GM11168 (cell line): ENCODE results near the gene IKZF1.

Experiments
- in situ Hi-C: fragments of 300-500 bp; cut with MboI; formaldehyde crosslinking; loops from one replicate; pipeline ENCODE4 v1.12.0; 2022; ENCODE audit warnings: low sequenced_read_pairs; ENCODE audit not compliant: unreplicated experiment

IKZF1 gene

DNA sequence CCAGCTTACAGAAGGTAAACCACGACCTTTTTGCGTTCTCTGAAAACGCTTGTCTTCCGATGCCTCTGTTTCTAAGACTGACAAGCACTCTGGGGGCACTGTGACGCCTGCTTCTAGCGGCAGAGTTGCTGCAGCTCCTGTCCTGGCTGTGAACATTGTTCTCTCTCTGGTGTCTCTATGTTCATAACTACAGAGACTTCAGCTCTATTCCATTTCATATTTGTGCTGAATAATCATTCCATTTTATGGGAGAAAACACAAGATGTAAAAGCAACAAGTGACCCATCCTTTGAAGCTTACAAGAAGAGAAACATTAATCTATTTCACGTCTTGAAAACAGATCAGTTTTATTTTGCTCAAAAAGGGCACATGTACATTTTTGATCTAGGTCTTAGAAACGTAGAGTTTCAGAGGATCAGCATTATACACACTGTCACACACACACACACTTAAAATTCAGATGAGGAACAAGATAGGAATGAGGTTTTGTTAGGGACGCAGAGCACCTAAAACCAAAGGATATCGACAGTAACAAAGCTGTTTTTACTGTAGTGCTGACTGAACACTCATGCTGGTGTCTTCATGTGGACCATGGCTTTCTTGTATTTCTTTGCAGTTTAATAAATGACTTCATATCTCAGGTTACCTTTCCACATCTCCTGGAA lies 3.0 kb downstream of the IKZF1 start:
- in situ Hi-C loops: no loop called here

DNA sequence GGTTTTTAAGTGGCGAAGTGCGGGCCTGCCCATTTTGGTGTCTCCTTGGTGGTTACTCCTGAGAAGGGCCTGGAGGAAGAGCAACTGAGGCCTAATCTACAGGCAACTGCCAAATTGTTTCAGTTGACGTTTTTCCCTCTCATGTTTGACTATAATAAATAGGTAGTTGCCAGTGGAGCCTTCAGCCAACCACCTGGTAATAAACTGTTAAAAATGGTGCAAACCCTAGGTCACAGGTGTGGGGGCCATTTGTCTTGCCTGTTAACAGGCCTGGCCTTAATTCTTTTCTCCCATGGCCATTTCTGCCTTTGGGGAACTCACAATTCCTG lies 3.7 kb downstream of the IKZF1 start:
- in situ Hi-C loops: no loop called here

DNA sequence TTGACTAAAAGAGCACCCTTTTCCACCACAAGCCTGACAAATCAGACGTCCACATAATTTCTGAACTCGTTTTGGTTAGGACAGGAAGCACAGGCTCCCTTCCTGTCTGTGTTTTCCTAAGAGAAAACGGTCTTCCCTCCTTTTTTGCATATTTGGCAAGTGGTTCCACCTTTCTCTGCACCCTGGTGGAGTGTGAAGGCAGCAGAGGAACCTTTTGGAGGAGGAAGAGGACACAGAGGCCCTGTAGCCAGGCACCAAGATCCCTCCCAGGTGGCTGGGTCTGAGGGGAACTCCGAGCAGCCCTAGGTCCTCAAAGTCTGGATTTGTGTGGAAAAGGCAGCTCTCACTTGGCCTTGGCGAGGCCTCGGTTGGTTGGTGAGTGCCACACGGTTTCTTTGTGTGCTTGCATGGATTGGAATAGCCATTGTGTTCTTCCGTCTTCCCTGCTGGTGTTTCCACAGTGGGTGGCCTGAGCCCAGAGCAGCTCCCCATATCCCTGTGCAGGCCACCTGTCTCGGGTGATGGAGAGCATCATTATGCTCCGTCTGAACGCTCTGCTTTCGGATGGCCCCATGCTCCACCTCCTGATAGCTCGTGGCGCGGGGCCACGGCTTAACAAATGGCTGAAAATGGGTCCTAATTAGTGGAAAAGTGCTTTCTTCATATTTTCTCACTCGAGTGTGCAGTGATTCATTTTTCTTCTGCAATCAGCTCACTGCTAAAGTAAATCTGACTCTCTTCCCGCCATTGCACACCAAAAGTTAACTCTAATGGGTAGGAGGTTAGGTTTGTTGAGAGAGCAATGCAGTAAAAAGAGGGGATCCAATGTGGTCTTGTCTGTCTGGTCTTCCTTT lies 4.2 kb downstream of the IKZF1 start:
- in situ Hi-C loops: no loop called here

DNA sequence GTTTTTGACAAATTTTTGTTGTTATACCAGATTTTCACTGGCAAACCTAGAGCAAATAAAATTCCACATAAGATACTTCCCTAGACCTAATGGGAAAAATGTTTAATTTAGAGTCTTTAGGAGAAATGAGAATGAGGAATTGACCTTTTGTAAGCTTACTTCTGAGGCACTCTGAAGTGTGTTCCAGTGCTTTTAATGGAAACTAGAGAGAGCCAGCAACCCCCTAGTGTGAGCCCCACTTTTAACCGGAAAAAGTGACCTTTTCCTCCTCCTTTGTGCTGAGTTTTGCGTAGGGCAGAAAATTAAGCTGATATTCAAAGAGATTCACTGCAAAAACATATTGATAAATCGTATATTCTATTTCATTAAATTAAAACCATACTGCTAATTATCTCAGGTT lies 5.2 kb downstream of the IKZF1 start:
- in situ Hi-C loops: no loop called here

DNA sequence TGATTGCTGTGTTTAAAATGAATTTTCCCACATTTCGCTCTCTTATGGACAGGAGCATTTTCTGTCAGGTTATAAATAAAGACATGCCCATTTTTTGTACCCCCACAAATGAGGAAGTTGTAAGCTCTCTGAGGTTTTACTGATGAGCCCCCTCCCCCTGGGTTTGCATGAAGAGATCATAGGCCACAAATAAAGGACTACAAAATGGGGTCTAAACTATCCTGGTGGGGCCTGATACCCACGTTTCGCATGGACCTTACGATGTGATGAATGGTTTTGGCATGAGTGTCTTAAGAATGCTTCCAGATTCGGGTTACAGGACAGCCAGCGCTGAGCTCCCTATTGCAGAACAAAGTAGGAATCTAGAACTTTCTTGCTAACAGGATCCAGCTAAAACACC lies 5.8 kb downstream of the IKZF1 start:
- in situ Hi-C loops: no loop called here

DNA sequence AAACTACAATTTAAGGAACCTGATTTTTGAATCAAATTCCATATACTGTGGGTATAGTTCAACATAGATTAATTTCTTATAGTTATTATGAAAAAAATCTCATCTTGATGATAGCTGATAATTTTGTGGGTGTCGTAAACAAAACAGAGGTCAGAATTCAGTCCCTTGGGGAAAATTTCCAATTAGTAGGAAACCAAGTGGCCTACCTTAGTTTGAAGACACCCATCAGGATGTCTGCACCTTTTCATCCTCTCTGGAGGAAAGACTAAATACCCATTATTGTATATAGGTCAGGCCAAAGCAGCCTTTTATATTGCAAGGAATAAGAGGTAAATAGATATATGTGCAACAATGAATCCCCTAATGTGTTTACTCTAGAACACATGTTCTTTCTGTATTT lies 6.4 kb downstream of the IKZF1 start:
- in situ Hi-C loops: no loop called here

DNA sequence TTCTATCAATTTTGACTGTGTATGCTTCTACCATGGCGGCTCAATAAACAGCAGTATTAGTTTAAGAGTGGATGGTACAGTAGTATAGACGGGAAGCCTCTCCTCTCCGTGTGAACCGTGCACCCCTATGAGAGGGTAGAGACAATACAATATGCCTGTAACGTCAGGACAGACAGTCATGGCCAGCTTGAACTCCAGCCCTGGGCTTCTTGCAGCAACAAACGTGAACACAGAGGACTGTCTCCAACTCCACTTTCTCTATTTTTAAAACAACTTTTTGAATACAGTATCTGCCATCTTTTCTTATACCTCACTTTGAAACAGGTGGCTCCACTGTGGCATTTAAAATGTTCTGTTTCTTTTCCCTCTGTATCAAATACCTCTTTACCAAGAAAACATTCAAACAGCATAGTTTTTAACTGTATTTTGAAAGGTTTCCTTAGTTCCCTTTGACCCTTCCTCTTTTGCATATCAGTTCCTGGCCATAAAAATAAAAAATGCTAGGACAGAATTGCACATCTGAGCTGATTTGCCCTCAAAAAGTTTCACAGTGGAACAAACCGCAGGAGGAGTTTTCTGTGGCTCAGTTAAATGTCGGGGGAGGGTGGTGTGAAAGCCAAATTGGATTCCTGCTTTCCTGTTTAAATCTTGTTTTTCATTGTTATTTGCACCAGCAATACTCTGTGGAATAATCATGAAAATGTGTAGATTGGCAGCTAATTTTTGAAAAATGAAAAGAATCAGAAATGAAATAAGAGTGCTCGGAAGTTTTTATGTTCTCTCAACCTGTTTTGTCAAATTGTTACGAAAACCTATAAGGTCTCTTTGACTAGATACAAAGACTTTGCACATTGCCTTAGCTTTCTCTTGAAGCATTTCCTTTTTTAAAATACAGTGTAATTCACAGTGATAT lies 8.0 kb downstream of the IKZF1 start:
- in situ Hi-C loops: no loop called here

DNA sequence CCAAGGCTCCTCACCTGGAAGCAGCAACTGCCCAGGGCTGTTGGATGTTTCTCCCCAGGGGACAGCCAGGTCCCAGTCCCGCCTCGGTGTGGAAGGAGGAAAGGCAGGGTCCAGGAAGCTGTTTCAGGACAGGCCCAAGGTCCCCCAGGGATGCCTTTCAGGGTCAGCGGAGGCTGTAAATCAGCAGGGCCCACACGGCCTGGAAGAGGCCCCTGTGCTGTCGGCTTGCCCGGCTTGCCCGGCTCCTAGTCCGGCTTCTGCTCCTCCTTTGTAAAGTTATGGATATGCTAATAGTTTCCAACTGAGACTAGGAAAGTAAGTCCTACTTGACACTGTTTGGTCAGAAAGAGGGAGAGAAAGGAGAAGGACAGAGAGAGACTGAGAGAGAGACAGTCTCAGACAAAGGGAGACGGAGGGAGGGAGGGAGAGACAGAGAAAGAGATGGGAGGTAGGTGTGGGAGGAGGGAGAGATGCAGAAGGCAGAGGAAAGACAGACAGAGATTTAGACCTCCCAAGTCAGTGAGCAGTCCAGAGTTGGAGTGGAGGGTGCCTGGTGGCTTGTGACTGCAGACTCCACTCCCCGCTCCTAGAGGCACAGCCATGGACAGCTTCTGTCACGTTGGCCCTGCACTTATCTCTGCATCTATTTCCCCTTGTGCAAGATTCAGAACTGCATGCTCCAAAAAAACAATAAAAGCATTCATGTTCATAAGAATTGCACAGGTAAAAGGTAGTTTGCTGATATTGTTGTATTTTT lies 10.5 kb downstream of the IKZF1 start:
- in situ Hi-C loops: no loop called here

DNA sequence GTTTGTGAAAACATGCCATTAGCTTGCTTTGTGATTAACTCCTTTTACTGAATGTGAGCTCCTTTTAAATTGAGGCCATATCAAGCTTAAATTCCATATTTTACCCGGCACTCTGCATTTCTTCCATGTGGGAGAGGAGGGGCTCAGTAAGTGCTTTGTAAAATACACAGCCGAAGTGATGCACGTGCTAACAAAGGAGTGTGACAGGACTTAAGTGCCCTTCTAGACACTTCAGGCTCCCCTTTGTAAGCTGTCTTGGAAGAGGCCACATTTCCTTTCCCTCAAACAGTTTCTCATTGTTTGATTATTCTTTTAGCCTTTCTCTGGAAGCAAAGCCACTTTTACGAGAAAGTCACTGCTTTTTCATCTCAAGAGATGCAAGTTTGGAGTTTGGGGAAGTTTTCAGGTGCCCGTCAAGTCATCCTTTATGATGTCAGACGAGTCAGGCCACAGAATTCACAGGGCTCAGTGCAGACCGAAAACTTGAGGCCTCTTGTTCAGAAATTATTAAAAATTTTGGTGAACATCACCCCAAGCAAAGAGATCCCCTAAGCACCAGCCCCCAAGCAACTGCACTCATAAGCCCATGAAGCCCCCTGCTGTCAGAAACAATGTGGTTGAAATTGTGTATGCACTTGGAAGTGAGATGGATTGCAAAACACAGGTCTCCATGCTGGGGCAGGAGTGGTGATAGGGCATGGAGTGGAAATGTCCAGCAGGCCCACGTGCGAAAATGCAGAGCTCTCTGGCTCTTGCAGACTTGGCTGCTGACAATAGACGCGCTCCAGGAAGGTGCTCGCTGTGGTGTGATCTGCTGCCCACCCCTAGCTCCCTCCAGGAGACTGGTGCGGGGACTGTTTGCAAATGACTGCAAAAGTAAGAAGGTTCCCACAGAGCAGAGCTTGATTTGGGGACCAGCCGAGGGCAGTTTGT lies 11.5 kb downstream of the IKZF1 start:
- in situ Hi-C loops: no loop called here

DNA sequence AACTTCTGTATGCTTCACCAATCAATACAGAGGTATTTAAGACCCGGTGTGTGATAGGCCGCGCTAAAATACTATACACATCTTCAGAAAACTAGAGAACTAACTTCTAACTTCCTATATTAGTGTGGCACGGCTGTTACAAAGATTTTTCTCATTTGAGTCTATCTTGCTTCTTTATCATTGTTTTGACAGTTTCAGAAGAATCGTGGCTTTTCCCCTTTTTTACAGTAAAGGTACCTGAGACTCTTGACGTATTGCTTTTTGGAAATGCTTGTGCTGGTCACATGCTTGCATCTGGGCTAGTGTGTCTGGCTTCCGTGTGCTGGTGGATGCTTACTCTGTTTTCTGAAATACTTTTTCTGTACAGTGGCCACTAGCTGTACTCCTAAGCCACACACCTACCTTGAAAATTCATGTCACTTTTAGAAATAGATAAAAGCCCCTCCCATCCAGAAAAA lies 12.7 kb downstream of the IKZF1 start:
- in situ Hi-C loops: no loop called here

DNA sequence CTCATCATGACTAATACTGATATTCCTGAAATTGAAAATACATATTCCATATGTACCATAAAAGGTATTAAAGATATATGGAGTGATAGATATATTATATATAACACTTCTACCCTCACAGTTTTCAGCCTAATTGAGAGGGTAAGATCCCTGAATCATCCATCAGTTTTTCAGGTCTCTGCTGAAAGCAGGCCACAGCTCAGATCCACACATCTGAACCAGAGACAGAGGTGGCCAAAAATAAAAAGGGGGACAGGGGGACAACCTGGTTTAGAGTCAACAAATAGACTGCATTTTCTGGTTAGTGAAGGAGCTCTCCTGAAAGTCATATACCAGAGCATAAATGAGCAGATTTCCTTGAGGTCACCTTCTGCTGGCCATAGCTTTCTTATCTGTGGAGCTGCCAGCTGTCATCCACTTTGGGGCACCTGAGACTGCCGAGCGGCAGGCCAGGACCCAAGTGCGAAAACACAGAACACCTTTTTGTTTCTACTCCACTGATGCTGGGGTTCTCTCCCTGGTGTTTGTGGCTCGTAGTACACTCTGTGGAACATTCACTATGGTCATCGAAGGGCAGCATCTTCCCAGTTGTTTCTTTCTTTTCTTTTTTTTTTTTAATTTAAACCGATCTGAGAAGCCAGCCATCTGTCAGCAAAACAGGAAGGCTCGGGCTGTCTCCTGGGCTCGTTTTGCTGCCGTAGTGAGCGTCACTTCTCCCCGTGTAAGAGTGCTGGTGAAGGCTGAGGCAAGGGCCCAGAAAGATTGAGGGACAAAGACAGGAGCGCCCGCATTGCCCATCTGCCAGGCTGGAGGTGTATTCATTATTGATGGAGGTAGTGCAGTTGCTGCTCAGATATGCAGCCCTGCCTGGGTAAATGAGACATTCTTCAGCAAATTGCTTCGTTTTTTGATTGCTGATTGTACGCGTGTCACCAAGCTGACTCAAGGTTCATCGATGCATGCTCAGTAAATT lies 13.5 kb downstream of the IKZF1 start:
- in situ Hi-C loops: no loop called here

DNA sequence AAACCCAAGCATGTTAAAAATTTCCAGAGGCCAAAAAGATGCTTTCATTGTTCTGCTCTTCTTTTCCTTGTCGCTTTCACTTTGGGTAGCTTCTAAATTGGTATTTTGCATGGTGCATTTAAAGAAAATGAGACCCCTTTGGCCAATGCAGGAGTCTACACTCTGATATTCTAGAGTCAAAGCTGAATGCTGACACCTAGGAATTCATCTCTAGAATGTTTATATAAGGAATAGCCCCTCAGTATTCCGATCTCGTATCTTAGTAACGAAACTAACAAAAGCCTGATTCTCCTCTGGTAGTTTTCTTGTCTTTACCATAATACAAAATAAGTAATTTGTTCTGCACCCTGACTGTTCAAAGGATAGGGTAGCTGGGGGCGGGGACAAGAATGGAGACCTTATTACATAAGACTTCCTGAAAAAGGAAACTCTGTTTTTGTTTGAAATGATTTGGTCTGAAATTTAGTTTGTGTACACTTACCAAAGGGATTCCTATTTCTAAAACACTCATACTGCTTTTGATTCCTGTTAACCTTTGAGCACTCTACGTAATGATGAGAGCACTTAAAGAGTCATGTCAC lies 17.1 kb downstream of the IKZF1 start:
- in situ Hi-C loops: loop anchor here (5.0 kb wide), 1 partner anchor 101 kb away; no protein-coding TSS in a partner anchor

DNA sequence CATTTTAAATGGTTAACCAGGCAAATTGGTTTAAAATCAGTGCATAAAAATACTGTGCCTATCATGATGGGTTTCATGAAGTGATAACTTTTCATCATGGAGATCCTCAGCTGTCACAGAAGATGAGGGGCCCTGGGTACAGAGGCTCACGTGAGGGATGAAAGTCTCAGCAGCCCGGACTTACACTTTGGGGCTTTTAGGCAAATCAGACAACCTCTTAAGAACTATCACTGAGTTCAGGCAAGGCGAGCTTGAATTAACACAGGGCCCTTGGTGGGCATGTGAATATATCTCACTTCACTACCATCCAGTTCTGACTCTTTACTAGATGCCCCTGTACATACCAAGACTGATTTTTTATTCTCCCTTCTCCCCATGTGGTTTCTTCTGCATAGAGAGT lies 19.6 kb downstream of the IKZF1 start:
- in situ Hi-C loops: loop anchor here (5.0 kb wide), 1 partner anchor 98 kb away; no protein-coding TSS in a partner anchor

DNA sequence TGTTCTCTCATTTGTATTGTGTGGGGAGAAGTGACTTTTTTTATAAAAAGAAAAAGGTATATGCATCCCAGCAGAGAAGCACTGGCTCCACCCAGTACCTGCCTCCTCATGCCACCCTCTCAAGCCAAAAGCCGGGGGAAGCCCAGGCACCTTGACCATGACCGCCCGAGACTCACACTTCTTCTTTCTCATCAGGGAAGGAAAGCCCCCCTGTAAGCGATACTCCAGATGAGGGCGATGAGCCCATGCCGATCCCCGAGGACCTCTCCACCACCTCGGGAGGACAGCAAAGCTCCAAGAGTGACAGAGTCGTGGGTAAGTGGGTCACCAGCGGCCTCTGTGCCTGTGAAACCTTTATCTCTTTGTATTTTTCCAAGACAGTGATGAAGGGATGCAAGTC lies 22.9 kb downstream of the IKZF1 start:
- in situ Hi-C loops: no loop called here

DNA sequence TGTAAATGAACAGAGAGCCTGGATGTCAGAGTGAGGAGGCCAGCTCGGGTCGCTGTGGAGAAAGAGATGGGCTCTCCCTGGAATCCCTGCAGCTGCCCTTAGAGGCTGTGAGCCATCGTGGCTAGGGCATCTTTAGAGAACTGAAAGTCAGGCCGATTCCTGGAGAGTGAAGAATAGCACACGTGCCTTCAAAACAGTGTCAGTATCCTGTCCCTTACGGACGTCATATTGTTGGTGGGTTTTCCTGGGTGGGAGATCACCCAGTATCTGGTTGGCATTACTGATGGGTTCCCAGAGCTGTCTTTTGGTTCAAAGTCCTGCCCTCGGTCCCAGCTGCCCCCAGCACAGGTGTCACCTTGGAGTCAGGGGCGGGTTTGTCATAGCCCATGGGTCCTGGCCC lies 25.3 kb downstream of the IKZF1 start:
- in situ Hi-C loops: no loop called here

DNA sequence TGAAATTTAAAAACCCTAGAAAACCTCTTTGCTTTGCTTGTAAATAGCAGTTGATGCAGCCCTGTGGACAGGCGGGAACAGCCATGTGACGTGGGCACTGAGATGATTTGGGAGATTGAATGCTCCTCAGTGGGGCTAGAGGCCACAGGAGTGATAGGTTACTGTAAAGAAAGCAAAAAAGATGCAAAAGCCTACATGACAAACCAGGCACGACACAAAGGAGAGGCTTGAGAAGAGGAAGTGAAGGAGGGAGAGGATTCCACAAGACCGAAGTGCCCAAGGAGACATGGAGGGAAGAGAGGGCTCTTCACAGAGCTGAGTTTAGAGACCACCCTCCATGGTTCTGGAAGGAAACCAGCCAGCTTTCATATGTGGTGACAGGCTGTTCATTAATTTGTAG lies 25.7 kb downstream of the IKZF1 start:
- in situ Hi-C loops: no loop called here

DNA sequence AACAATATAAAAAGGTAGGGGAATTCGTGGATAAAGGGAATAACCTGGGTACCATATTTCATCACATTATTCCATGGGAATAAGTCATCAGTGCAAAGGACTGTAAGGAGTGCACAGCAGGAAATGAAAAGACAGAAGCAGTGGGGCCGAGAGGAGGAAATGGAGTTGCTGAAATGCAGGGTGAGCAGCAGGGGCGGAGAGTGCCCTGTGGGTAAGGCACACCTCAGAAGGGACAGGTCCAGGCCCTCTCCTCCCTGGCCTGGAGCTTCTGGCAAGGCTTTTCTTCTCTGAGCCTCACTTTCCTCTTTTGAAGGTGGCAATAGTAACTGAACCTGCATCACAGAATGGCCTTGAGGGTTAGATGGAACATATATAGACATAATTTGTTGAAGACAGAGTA lies 26.2 kb downstream of the IKZF1 start:
- in situ Hi-C loops: no loop called here
